HCT116 (cell line): ENCODE data around the gene FLVCR1. TPM values are rescaled to one million over a fixed set of nuclear protein-coding genes. Genes with fewer than 3 reads are reported as not detected.
"Not testable (repeated sequence)": the region's sequence is repeated elsewhere in the genome, so short reads cannot be mapped to it uniquely, and the experiment has no call there.

Experiments
- ATAC-seq: fragments of 200-7000 bp; cut with Tn5 transposase; 2 replicates; pipeline ENCODE4 v1.9.1; 2020; ENCODE audit warnings: mild to moderate bottlenecking, moderate library complexity
- BruUV-seq: library from RNA; stranded (reverse); fragments of 400-500 nt; replicated peaks from 2 replicates; lab custom pipeline; 2021; lab: Mats Ljungman, UMichigan
- CTCF ChIA-PET: fragments of 300-600 bp; sonication (Branson Sonifier 250); formaldehyde crosslinking; loops from one replicate; lab custom pipeline; 2021; ENCODE audit warnings: antibody characterized with exemption; lab: Charles Lee
- POLR2A ChIA-PET: fragments of 300-600, 350-600 bp; sonication (Branson Sonifier 250); formaldehyde crosslinking; loops from one replicate; lab custom pipeline; 2021; ENCODE audit warnings: antibody characterized with exemption; lab: Charles Lee
- RAD21 ChIA-PET, 2 experiments: fragments of 300-600 bp; sonication (Branson Sonifier 250); formaldehyde crosslinking; loops; one replicate each; lab custom pipeline; 2023; ENCODE audit warnings: low total read pairs in 2 of 2; ENCODE audit not compliant: uncharacterized antibody in 2 of 2, unreplicated experiment in 2 of 2, low non-redundant PET in 1 of 2; lab: Charles Lee
- DNase-seq: peaks from one replicate; pipeline ENCODE4 v3.0.0-alpha.2; 2010; ENCODE audit warnings: low read depth, low spot score
- H2AFZ ChIP-seq: fragments of 200-600 bp; shearing (Covaris generic), sonication (generic); 2 replicates; pipeline ENCODE4 v1.6.1; 2017; ENCODE audit warnings: low read depth, mixed run types, mixed read lengths, antibody characterized with exemption, low read length; ENCODE audit not compliant: poor library complexity, severe bottlenecking
- H3K27ac ChIP-seq: 2 replicates; pipeline ENCODE4 v1.5.1; 2012; ENCODE audit warnings: low read depth, low read length
- H3K27me3 ChIP-seq: fragments of 200-600 bp; sonication (generic); 2 replicates; pipeline ENCODE4 v1.6.1; 2016; ENCODE audit warnings: mixed run types, low read length, mixed read lengths; ENCODE audit not compliant: insufficient read depth
- H3K36me3 ChIP-seq, 2 experiments: fragments of 200-500 bp in 1 of 2; fragments of 200-600 bp in 1 of 2; sonication (Bioruptor generic) in 1 of 2; sonication (generic) in 1 of 2; 2 replicates each; pipeline versions ENCODE4 v1.5.1 to v1.6.1; 2014 to 2016; ENCODE audit warnings: low read length in 2 of 2, inconsistent platforms in 1 of 2, mixed read lengths in 1 of 2, mixed run types in 1 of 2; ENCODE audit not compliant: insufficient read depth in 2 of 2, control insufficient read depth in 1 of 2
- H3K4me1 ChIP-seq, 2 experiments: fragments of 200-600 bp in 1 of 2; sonication (generic) in 1 of 2; 2 replicates each; pipeline versions ENCODE4 v1.5.1 to v1.6.1; 2012 to 2017; ENCODE audit warnings: low read length in 2 of 2, inconsistent platforms in 1 of 2, mild to moderate bottlenecking in 1 of 2, mixed read lengths in 1 of 2, mixed run types in 1 of 2, moderate library complexity in 1 of 2; ENCODE audit not compliant: insufficient read depth in 2 of 2, control insufficient read depth in 1 of 2
- H3K4me2 ChIP-seq: fragments of 200-600 bp; sonication (generic); 2 replicates; pipeline ENCODE4 v1.6.1; 2017; ENCODE audit warnings: mixed run types, low read length, mixed read lengths
- H3K4me3 ChIP-seq, 2 experiments: fragments of 200-600 bp in 1 of 2; sonication (generic) in 1 of 2; replicated peaks in 1 of 2; 2 replicates each; pipeline ENCODE4 v1.5.1; 2011 to 2016; ENCODE audit warnings: low read length in 2 of 2, control low read depth in 1 of 2, low read depth in 1 of 2, mild to moderate bottlenecking in 1 of 2, mixed read lengths in 1 of 2, mixed run types in 1 of 2
- H3K79me2 ChIP-seq: fragments of 200-600 bp; sonication (generic); 2 replicates; pipeline ENCODE4 v1.6.1; 2017; ENCODE audit warnings: mild to moderate bottlenecking, mixed run types, low read length, moderate library complexity, mixed read lengths; ENCODE audit not compliant: insufficient read depth
- H3K9ac ChIP-seq: fragments of 200-600 bp; sonication (generic); 2 replicates; pipeline ENCODE4 v1.6.1; 2016; ENCODE audit warnings: low read length, mixed read lengths
- H3K9me2 ChIP-seq: fragments of 200-600 bp; sonication (generic), shearing (Covaris generic); 2 replicates; pipeline ENCODE4 v1.6.1; 2017; ENCODE audit warnings: mixed run types, mild to moderate bottlenecking, moderate library complexity; ENCODE audit not compliant: insufficient read depth
- H3K9me3 ChIP-seq, 2 experiments: fragments of 200-500 bp in 1 of 2; fragments of 200-600 bp in 1 of 2; sonication (Bioruptor generic) in 1 of 2; sonication (generic) in 1 of 2; 2 replicates each; pipeline ENCODE4 v1.6.1; 2014 to 2017; ENCODE audit warnings: low read length in 2 of 2, mixed read lengths in 2 of 2, inconsistent platforms in 1 of 2, low read depth in 1 of 2, mild to moderate bottlenecking in 1 of 2, mixed run types in 1 of 2, moderate library complexity in 1 of 2; ENCODE audit not compliant: control insufficient read depth in 1 of 2, insufficient read depth in 1 of 2
- H4K20me1 ChIP-seq: fragments of 200-600 bp; sonication (generic), shearing (Covaris generic); 2 replicates; pipeline ENCODE4 v1.6.1; 2017; ENCODE audit warnings: mixed run types, mild to moderate bottlenecking, moderate library complexity; ENCODE audit not compliant: insufficient read depth
- CBX3 ChIP-seq: IDR thresholded peaks from 2 replicates; pipeline ENCODE4 v1.6.1; 2012; ENCODE audit warnings: low read depth
- CEBPB ChIP-seq: IDR thresholded peaks from 2 replicates; pipeline ENCODE4 v1.6.1; 2012; ENCODE audit warnings: low read depth
- EGR1 ChIP-seq: IDR thresholded peaks from 2 replicates; pipeline ENCODE4 v1.6.1; 2012; ENCODE audit warnings: low read depth
- ELF1 ChIP-seq: IDR thresholded peaks from 2 replicates; pipeline ENCODE4 v1.6.1; 2012; ENCODE audit warnings: low read depth, borderline replicate concordance
- EZH2 ChIP-seq: fragments of 200-600 bp; sonication (generic); IDR thresholded peaks from 2 replicates; pipeline ENCODE4 v1.6.1; 2017; ENCODE audit warnings: antibody characterized with exemption, mixed run types
- EZH2phosphoT487 ChIP-seq: fragments of 200-600 bp; IDR thresholded peaks from 2 replicates; pipeline ENCODE4 v1.6.1; 2018; ENCODE audit warnings: antibody characterized with exemption, borderline replicate concordance
- FOSL1 ChIP-seq: IDR thresholded peaks from 2 replicates; pipeline ENCODE4 v1.6.1; 2012; ENCODE audit warnings: low read depth
- POLR2A ChIP-seq: IDR thresholded peaks from 2 replicates; pipeline ENCODE4 v1.7.0; 2011; ENCODE audit warnings: borderline replicate concordance; ENCODE audit not compliant: insufficient read depth, insufficient read length; ENCODE audit errors: extremely low read depth
- POLR2AphosphoS5 ChIP-seq: IDR thresholded peaks from 2 replicates; pipeline ENCODE4 v1.6.1; 2011; ENCODE audit warnings: mild to moderate bottlenecking, low read depth, low read length, moderate library complexity
- RAD21 ChIP-seq: IDR thresholded peaks from 2 replicates; pipeline ENCODE4 v1.6.1; 2012; ENCODE audit warnings: low read depth, mild to moderate bottlenecking
- SIN3A ChIP-seq: IDR thresholded peaks from 2 replicates; pipeline ENCODE4 v1.6.1; 2012; ENCODE audit warnings: low read depth
- SP1 ChIP-seq: IDR thresholded peaks from 2 replicates; pipeline ENCODE4 v1.6.1; 2012; ENCODE audit warnings: low read depth
- SRF ChIP-seq: IDR thresholded peaks from 2 replicates; pipeline ENCODE4 v1.6.1; 2012; ENCODE audit warnings: low read depth
- TCF7L2 ChIP-seq: IDR thresholded peaks from 2 replicates; pipeline ENCODE4 v1.7.0; 2011; ENCODE audit warnings: borderline replicate concordance, inconsistent platforms; ENCODE audit not compliant: insufficient read depth, insufficient read length; ENCODE audit errors: extremely low read depth
- ZFX ChIP-seq: fragments of 450-650 bp; IDR thresholded peaks from 2 replicates; pipeline ENCODE4 v1.6.1; 2017
- ZNF274 ChIP-seq: fragments of 200-500 bp; sonication (Bioruptor generic); IDR thresholded peaks from 2 replicates; pipeline ENCODE4 v1.6.1; 2014; ENCODE audit warnings: mild to moderate bottlenecking, low read depth, low read length, inconsistent platforms
- intact Hi-C: fragments of 100-400 bp; cut with micrococcal nuclease; formaldehyde crosslinking; loops from 2 replicates; pipeline ENCODE4 v1.10.0; 2022
- total RNA-seq: library from RNA; stranded (reverse); gene quantifications from one replicate; pipeline ENCODE4 v1.2.1, GENCODE V29; 2021; ENCODE audit not compliant: unreplicated experiment
- TF ChIP-seq, protein P1 (sequence below): IDR thresholded peaks from 2 replicates; pipeline ENCODE4 v1.6.1; 2011; ENCODE audit warnings: mild to moderate bottlenecking, low read length, moderate library complexity; ENCODE audit not compliant: insufficient replicate concordance; ENCODE audit errors: extremely low read depth
- TF ChIP-seq, protein P2 (sequence below): IDR thresholded peaks from 2 replicates; pipeline ENCODE4 v1.6.1; 2012; ENCODE audit warnings: low read depth
- TF ChIP-seq, protein P3 (sequence below): IDR thresholded peaks from 2 replicates; pipeline ENCODE4 v1.6.1; 2012
- TF ChIP-seq, protein P4 (sequence below): IDR thresholded peaks from 2 replicates; pipeline ENCODE4 v1.6.1; 2012

FLVCR1 gene
- total RNA-seq, 1 experiment from 2014 or later: 19.0 TPM

DNA sequence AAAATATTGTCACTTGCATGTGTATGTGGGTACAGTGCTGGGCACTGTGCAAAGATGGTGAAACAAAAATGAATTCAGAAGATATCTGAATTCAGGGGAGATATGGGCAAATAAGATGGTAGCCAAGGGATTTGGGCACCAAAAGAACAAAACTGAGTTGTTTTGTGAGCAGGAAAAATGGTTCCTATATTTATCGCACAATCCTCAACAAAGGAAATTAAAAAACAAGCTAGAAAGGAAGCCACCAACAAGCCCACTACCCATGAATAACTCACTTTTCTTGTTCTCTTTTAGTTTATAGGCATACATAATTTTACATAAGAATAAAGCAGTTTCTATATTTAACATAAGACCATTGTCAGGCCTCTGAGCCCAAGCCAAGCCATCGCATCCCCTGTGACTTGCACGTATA, 51.6 kb downstream of the FLVCR1 start:
- ChIA-PET CTCF (no interaction called here), RAD21 (no interaction called here), POLR2A (no interaction called here)
- ATAC-seq: no peak
- Histone ChIP-seq H3K4me2 (no peak overlapping the region), H3K9me2 (no peaks in the 10 kb centered on the region), H3K4me1 (no peaks in the 10 kb centered on the region), H3K79me2 (no peaks in the 10 kb centered on the region), H3K27ac (no peak overlapping the region), H3K9ac (no peak overlapping the region), H3K27me3 (no peaks in the 10 kb centered on the region), H3K36me3 (no peaks in the 10 kb centered on the region), H3K9me3 (no peaks in the 10 kb centered on the region), H2AFZ (no peak overlapping the region), H3K4me3 (no peak overlapping the region), H4K20me1 (no peaks in the 10 kb centered on the region)
- BruUV-seq: no TSS peak
- no peak for TF ChIP-seq EZH2phosphoT487
- no peak for TF ChIP-seq RAD21
- TF ChIP-seq EZH2: no peak
- TF ChIP-seq FOSL1: no peak
- no peak for TF ChIP-seq SRF
- TF ChIP-seq EGR1: no peak
- no peak for TF ChIP-seq SIN3A
- TF ChIP-seq, protein P1, sequence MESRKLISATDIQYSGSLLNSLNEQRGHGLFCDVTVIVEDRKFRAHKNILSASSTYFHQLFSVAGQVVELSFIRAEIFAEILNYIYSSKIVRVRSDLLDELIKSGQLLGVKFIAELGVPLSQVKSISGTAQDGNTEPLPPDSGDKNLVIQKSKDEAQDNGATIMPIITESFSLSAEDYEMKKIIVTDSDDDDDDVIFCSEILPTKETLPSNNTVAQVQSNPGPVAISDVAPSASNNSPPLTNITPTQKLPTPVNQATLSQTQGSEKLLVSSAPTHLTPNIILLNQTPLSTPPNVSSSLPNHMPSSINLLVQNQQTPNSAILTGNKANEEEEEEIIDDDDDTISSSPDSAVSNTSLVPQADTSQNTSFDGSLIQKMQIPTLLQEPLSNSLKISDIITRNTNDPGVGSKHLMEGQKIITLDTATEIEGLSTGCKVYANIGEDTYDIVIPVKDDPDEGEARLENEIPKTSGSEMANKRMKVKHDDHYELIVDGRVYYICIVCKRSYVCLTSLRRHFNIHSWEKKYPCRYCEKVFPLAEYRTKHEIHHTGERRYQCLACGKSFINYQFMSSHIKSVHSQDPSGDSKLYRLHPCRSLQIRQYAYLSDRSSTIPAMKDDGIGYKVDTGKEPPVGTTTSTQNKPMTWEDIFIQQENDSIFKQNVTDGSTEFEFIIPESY: no peak
- TF ChIP-seq, protein P2, sequence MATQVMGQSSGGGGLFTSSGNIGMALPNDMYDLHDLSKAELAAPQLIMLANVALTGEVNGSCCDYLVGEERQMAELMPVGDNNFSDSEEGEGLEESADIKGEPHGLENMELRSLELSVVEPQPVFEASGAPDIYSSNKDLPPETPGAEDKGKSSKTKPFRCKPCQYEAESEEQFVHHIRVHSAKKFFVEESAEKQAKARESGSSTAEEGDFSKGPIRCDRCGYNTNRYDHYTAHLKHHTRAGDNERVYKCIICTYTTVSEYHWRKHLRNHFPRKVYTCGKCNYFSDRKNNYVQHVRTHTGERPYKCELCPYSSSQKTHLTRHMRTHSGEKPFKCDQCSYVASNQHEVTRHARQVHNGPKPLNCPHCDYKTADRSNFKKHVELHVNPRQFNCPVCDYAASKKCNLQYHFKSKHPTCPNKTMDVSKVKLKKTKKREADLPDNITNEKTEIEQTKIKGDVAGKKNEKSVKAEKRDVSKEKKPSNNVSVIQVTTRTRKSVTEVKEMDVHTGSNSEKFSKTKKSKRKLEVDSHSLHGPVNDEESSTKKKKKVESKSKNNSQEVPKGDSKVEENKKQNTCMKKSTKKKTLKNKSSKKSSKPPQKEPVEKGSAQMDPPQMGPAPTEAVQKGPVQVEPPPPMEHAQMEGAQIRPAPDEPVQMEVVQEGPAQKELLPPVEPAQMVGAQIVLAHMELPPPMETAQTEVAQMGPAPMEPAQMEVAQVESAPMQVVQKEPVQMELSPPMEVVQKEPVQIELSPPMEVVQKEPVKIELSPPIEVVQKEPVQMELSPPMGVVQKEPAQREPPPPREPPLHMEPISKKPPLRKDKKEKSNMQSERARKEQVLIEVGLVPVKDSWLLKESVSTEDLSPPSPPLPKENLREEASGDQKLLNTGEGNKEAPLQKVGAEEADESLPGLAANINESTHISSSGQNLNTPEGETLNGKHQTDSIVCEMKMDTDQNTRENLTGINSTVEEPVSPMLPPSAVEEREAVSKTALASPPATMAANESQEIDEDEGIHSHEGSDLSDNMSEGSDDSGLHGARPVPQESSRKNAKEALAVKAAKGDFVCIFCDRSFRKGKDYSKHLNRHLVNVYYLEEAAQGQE: no peak
- TF ChIP-seq SP1: no peak
- no peak for TF ChIP-seq POLR2AphosphoS5
- no peak for TF ChIP-seq CBX3
- no peak for TF ChIP-seq ELF1
- TF ChIP-seq ZFX: no peak
- TF ChIP-seq, protein P3, sequence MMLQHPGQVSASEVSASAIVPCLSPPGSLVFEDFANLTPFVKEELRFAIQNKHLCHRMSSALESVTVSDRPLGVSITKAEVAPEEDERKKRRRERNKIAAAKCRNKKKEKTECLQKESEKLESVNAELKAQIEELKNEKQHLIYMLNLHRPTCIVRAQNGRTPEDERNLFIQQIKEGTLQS: no peak
- TF ChIP-seq ZNF274: no peak
- no peak for TF ChIP-seq CEBPB
- TF ChIP-seq POLR2A: no peak
- TF ChIP-seq TCF7L2: no peak
- TF ChIP-seq, protein P4, sequence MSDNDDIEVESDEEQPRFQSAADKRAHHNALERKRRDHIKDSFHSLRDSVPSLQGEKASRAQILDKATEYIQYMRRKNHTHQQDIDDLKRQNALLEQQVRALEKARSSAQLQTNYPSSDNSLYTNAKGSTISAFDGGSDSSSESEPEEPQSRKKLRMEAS: no peak
- intact Hi-C loops: no loop called here
- no peak for DNase-seq

DNA sequence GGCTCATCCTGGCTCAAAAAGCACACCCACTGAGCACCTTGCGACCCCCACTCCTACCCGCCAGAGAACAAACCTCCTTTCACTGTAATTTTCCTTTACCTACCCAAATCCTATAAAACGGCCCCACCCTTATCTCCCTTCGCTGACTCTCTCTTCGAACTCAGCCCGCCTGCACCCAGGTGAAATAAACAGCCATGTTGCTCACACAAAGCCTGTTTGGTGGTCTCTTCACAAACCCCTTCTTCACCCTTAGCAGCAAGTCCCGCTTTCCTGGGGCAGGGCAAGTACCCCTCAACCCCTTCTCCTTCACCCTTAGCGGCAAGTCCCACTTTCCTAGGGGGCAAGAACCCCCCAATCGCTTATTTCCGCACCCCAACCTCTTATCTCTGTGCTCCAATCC, 52.1 kb downstream of the FLVCR1 start:
- POLR2A ChIA-PET, H3K4me2 ChIP-seq, intact Hi-C loops, H2AFZ ChIP-seq, RAD21 ChIA-PET, CTCF ChIA-PET, H3K4me3 ChIP-seq, H3K36me3 ChIP-seq, DNase-seq, H3K79me2 ChIP-seq, BruUV-seq, H3K9me2 ChIP-seq, H3K4me1 ChIP-seq, ATAC-seq, H3K27me3 ChIP-seq, H3K9ac ChIP-seq, H4K20me1 ChIP-seq, H3K9me3 ChIP-seq, H3K27ac ChIP-seq: not testable (repeated sequence)
